Measurements from ENCODE around the gene ABCF3.
"Not testable (repeated sequence)": the region's sequence is repeated elsewhere in the genome, so short reads cannot be mapped to it uniquely, and the experiment has no call there.

The ABCF3 gene

DNA sequence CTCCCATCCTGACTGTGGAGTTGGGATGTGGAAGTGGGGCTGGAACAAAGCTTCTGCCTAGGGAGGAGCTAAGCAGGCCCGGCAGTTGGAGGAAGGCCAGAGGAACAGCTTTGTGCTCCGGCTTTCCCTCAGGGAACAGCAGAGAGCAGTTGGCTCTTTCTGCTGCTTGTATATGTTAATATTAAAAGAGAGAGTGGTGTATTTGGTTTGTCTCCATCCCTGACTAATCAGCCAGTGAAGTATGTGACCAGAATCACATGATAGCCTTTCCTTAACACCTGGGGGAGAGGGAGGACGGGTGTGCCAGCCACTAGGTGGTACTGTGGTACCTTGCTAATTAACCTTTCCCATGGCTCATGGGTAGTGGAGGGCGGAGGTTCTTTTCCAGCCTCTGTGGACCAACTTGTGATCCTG, 40.9 kb upstream of the ABCF3 start:
- Histone ChIP-seq H3K9me3 (ENCODE audit: severe bottlenecking) (no peaks in the 10 kb centered on the region), H3K4me1 (ENCODE audit: insufficient read depth, poor library complexity, severe bottlenecking) (no peaks in the 10 kb centered on the region), H3K4me3 (ENCODE audit: severe bottlenecking) (no peak overlapping the region), H3K36me3 (ENCODE audit: low read depth) (peaks cover 52% of the 10 kb centered on the region), H3K27ac (ENCODE audit: poor library complexity, severe bottlenecking) (no peak overlapping the region), H3K27me3 (ENCODE audit: insufficient read depth, poor library complexity, severe bottlenecking) (no peaks in the 10 kb centered on the region)
- TF ChIP-seq, protein P1, sequence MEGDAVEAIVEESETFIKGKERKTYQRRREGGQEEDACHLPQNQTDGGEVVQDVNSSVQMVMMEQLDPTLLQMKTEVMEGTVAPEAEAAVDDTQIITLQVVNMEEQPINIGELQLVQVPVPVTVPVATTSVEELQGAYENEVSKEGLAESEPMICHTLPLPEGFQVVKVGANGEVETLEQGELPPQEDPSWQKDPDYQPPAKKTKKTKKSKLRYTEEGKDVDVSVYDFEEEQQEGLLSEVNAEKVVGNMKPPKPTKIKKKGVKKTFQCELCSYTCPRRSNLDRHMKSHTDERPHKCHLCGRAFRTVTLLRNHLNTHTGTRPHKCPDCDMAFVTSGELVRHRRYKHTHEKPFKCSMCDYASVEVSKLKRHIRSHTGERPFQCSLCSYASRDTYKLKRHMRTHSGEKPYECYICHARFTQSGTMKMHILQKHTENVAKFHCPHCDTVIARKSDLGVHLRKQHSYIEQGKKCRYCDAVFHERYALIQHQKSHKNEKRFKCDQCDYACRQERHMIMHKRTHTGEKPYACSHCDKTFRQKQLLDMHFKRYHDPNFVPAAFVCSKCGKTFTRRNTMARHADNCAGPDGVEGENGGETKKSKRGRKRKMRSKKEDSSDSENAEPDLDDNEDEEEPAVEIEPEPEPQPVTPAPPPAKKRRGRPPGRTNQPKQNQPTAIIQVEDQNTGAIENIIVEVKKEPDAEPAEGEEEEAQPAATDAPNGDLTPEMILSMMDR (IDR thresholded peaks at IDR 0.05; ENCODE audit: poor library complexity, severe bottlenecking) = peak; percentile 71
- DNase-seq (ENCODE audit: low spot score) = no peak
- ATAC-seq (ENCODE audit: low read depth) = peak; percentile 92

DNA sequence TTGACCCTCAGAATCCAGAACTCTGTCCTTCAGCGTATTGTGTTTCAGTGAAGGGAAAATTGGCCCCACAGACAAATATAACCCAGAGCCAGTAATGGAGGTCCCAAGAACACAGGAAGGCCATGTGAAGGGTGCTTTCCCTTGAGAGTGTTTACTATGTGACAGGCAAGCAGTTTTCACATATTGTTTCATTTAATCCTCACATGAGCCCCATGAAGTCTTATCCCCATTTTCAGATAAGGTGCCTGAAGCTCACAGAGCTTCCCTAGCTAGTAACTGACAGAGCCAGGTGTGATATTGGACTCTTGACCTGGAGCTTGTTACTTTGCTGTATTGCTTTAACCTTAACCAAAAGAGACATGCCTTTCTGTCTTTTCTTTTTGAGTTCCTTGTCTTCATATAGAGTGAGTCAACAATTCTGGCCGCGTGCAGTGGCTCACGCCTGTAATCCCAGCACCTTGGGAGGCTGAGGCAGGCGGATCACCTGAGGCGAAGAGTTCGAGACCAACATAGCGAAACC, 40.2 kb upstream of the ABCF3 start:
- DNase-seq (ENCODE audit: low spot score) (no peak), ATAC-seq (ENCODE audit: low read depth) (no peak)
- TF ChIP-seq, protein P1 (IDR thresholded peaks at IDR 0.05; ENCODE audit: poor library complexity, severe bottlenecking) = no peak
- Histone ChIP-seq H3K36me3 (ENCODE audit: low read depth) (peaks cover 45% of the 10 kb centered on the region), H3K4me3 (ENCODE audit: severe bottlenecking) (no peak overlapping the region), H3K4me1 (ENCODE audit: insufficient read depth, poor library complexity, severe bottlenecking) (no peaks in the 10 kb centered on the region), H3K27me3 (ENCODE audit: insufficient read depth, poor library complexity, severe bottlenecking) (no peaks in the 10 kb centered on the region), H3K9me3 (ENCODE audit: severe bottlenecking) (no peaks in the 10 kb centered on the region), H3K27ac (ENCODE audit: poor library complexity, severe bottlenecking) (no peak overlapping the region)

DNA sequence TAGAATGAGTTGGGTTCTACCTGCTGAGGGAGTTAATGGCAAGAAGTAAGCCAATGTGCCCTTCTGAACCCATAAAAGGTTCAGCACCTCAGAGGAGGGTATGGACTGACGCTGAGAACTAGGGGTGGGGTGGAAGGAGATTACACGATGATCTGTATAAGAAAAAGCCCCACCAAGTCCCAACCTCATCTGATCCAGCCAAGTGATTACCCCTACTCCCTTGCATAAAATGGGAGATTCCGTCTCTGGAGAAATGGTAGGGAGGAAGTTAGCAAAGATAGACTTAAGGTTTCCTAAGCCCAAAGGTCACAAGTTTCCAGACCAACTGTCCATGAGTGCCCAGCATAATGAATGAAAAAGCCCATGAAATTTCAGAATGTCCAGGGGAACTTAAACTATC, 37.9 kb upstream of the ABCF3 start:
- ATAC-seq (ENCODE audit: low read depth) = no peak

DNA sequence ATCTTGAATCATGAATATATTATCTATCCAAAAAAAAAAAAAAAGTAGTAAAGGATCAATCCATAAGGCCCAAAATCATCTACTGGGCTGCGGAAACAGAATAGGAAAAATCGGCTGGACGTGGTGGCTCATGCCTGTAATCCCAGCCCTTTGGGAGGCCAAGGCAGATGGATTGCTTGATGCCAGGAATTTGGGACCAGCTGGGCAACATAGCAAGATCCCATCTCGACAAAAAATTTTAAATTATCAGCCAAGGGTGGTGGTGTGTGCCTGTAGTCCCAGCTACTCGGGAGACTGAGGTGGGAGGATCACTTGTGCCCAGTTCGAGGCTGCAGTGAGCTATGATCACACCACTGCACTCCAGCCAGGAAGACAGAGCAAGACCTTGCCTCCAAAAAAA, 36.9 kb upstream of the ABCF3 start:
- H3K4me3 ChIP-seq (ENCODE audit: severe bottlenecking) = no peak overlapping the region
- H3K36me3 ChIP-seq (ENCODE audit: low read depth) = peaks cover 12% of the 10 kb centered on the region
- H3K9me3 ChIP-seq (ENCODE audit: severe bottlenecking) = no peaks in the 10 kb centered on the region
- no peak for DNase-seq (ENCODE audit: low spot score)
- H3K27me3 ChIP-seq (ENCODE audit: insufficient read depth, poor library complexity, severe bottlenecking) = no peaks in the 10 kb centered on the region
- no peak for ATAC-seq (ENCODE audit: low read depth)
- no peak overlapping the region for H3K27ac ChIP-seq (ENCODE audit: poor library complexity, severe bottlenecking)
- TF ChIP-seq, protein P1 (IDR thresholded peaks at IDR 0.05; ENCODE audit: poor library complexity, severe bottlenecking) = no peak
- H3K4me1 ChIP-seq (ENCODE audit: insufficient read depth, poor library complexity, severe bottlenecking) = peaks cover 3% of the 10 kb centered on the region

More for the DNA sequence above, 37.9 kb upstream of the ABCF3 start:
- peaks cover 22% of the 10 kb centered on the region for H3K36me3 ChIP-seq (ENCODE audit: low read depth)
- no peaks in the 10 kb centered on the region for H3K9me3 ChIP-seq (ENCODE audit: severe bottlenecking)
- H3K27me3 ChIP-seq (ENCODE audit: insufficient read depth, poor library complexity, severe bottlenecking) = no peaks in the 10 kb centered on the region
- no peaks in the 10 kb centered on the region for H3K4me1 ChIP-seq (ENCODE audit: insufficient read depth, poor library complexity, severe bottlenecking)
- H3K4me3 ChIP-seq (ENCODE audit: severe bottlenecking) = no peak overlapping the region
- TF ChIP-seq, protein P1 (IDR thresholded peaks at IDR 0.05; ENCODE audit: poor library complexity, severe bottlenecking) = no peak
- DNase-seq (ENCODE audit: low spot score) = no peak
- no peak overlapping the region for H3K27ac ChIP-seq (ENCODE audit: poor library complexity, severe bottlenecking)

DNA sequence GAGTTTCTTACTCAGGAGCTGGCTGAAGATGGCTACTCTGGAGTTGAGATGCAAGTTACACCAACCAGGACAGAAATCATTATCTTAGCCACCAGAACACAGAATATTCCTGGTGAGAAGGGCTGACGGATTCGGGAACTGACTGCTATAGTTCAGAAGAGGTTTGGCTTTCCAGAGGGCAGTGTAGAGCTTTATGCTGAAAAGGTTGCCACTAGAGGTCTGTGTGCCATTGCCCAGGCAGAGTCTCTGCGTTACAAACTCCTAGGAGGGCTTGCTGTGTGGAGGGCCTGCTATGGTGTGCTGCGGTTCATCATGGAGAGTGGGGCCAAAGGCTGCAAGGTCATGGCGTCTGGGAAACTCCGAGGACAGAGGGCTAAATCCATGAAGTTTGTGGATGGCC, 36.2 kb upstream of the ABCF3 start:
- not testable (repeated sequence) for H3K9me3 ChIP-seq (ENCODE audit: severe bottlenecking); H3K36me3 ChIP-seq (ENCODE audit: low read depth); H3K4me1 ChIP-seq (ENCODE audit: insufficient read depth, poor library complexity, severe bottlenecking); H3K27ac ChIP-seq (ENCODE audit: poor library complexity, severe bottlenecking); H3K4me3 ChIP-seq (ENCODE audit: severe bottlenecking); DNase-seq (ENCODE audit: low spot score); H3K27me3 ChIP-seq (ENCODE audit: insufficient read depth, poor library complexity, severe bottlenecking)
- ATAC-seq (ENCODE audit: low read depth) = 0 out of 3 replicates have a peak, but pooled peaks have one; percentile 5
